ENCODE data around the gene GLRX2.

Gene GLRX2

DNA sequence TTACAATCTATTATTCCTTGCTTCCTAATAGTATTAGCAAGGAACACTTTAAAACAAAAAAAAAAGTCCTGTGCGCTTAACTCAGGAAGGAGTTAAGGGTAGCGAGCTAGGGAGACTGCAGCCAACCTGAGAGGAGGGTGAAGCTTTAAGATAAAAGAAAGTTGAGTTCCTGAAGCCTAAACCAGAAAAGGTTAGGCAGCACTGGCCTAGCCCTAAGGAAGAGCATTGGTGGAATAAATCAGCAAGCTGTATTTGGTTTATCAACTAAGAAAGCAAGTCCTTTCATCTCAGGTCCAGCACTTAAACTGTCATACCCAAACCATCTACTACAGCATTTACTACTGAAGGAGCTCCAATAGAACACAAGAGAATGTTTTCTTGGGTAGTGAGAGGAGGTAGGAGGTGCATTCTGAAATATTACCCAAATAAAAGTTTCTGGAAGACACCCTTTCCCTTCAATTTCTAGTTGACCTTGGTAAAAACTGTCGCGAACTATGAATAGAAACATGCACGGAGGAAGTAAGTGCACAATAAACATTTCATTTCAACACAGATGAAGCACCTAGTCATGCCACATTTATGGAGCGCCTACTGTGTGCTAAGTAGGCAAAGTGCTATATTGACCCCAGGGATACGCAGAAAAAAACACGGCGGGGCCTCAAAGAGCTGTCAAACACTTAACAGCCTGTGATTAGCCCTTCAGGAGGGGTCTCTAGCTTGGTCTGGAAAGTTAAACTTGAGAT, 1.3 kb downstream of the GLRX2 start:
- TF ChIP-seq, protein P1, sequence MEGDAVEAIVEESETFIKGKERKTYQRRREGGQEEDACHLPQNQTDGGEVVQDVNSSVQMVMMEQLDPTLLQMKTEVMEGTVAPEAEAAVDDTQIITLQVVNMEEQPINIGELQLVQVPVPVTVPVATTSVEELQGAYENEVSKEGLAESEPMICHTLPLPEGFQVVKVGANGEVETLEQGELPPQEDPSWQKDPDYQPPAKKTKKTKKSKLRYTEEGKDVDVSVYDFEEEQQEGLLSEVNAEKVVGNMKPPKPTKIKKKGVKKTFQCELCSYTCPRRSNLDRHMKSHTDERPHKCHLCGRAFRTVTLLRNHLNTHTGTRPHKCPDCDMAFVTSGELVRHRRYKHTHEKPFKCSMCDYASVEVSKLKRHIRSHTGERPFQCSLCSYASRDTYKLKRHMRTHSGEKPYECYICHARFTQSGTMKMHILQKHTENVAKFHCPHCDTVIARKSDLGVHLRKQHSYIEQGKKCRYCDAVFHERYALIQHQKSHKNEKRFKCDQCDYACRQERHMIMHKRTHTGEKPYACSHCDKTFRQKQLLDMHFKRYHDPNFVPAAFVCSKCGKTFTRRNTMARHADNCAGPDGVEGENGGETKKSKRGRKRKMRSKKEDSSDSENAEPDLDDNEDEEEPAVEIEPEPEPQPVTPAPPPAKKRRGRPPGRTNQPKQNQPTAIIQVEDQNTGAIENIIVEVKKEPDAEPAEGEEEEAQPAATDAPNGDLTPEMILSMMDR (IDR thresholded peaks at IDR 0.05): no peak
- no peak for DNase-seq (ENCODE audit: low spot score)
- peak overlapping the region; percentile 97 to 98 for H3K27ac ChIP-seq
- peak overlapping the region; percentile 95 for H3K4me3 ChIP-seq

DNA sequence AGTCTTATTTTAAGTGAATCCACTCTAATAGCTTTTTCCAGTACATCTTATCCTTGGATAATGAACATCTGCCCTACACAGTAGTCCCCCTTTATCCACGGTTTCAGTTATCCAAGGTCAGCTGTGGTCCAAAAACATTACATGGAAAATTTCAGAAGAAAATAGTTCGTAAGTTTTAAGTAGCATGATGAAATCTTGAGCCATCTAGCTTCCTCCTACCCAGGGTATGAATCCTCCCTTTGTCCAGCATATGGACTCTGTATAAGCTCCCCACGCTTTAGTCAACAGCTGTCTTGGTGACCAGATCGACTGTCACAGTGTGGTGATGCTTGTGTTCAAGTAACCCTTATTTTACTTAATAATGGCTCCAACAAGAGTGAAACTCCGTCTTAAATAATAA, 2.6 kb downstream of the GLRX2 start:
- Histone ChIP-seq H3K27ac (no peak overlapping the region), H3K4me3 (no peak overlapping the region)
- no peak for DNase-seq (ENCODE audit: low spot score)
- TF ChIP-seq, protein P1 (IDR thresholded peaks at IDR 0.05): no peak

DNA sequence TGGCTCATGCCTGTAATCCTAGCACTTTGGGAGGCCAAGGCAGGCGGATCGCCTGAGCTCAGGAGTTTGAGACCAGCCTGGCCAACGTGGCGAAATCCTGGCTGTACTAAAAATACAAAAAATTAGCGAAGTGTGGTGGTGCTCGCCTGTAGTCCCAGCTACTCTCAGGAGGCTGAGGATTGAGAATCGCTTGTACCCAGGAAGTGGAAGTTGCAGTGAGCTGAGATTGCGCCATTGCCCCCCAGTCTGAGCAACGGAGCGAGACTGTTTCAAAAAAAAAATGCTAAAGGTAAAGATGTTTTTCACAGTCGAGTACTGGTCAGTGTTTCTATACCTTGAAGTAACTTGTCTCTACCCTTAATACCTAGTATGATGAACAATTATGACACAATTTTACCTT, 11.1 kb downstream of the GLRX2 start:
- no peak overlapping the region for H3K27ac ChIP-seq
- TF ChIP-seq, protein P1 (IDR thresholded peaks at IDR 0.05): no peak

DNA sequence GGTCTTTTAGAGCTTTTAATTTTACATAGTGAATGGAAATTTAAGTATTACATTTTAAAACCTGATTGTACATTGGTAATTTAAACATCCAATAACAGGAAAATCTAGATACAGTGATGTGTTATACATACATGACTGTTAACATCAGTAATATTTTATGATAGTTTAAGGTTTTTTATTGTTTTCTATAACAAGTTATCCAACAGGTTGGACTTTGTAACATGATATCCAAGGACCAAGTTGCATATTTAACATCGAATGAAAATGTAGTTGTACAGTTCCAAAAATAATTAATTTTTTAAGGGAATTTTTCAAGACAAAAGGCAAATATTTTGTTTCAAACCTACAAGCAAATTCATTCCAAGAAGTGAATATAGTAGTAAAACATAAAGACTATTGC, 14.3 kb downstream of the GLRX2 start:
- DNase-seq (ENCODE audit: low spot score): no peak
- Histone ChIP-seq H3K4me3 (no peak overlapping the region), H3K27ac (no peak overlapping the region)
- TF ChIP-seq, protein P1 (IDR thresholded peaks at IDR 0.05): no peak

More for the DNA sequence above, 11.1 kb downstream of the GLRX2 start:
- no peak overlapping the region for H3K4me3 ChIP-seq
- DNase-seq (ENCODE audit: low spot score): no peak

DNA sequence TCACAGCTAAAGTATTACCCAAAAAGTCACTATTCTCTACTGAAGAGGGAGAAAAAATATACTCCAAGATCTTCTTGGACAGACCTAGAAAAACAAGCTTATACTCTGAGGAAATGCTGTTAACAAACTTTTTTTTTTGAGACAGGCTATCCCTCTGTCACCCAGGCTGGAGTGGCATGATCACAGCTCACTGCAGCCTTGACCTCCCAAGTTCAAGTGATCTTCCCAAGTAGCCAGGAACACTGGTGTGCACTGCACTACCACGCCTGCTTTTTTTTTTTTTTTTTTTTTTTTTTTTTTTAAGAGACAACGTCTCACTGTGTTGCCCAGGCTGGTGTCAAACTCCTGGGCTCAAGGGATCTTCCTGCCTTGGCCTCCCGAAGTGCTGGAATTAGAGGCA, 17.3 kb downstream of the GLRX2 start:
- no peak for DNase-seq (ENCODE audit: low spot score)
- H3K27ac ChIP-seq: no peak overlapping the region
- no peak overlapping the region for H3K4me3 ChIP-seq
- TF ChIP-seq, protein P1 (IDR thresholded peaks at IDR 0.05): no peak

DNA sequence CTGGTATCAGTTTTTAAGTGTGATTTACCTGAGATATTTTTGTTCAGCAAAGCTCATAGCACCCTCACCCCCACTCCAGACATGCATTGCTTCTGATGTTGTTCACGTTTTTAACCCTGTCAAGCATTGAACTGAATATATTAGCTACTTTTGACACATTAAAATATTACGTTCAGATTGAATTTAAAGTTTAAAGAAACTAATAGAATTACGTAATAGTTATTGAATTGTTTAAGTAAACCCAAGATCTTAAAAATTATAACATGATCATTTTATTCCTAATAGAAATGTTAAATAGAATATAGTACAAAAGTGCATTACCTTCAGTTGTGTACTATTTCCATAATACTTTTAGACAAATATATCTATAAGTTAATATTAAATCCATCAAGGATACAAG, 18.9 kb downstream of the GLRX2 start:
- Histone ChIP-seq H3K4me3 (no peak overlapping the region), H3K27ac (no peak overlapping the region)
- TF ChIP-seq, protein P1 (IDR thresholded peaks at IDR 0.05): no peak
- DNase-seq (ENCODE audit: low spot score): no peak

DNA sequence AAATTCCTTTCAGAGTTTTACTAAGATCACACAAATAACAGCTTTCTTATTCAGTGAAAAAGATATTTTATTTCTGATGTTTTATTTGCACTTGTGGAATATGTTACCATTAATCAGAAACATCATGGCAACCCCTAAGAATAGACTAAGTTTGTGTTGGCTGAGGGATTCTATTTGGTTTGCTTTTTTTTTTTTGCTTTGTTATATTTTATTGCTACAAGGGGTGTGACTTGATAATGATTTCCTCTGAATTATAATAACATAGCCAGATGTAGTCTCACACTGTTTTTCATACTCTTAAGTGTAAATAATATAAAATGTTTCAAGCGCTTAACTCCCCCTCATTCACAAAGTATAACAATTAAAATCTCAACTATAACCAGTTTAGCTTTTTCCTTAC, 20.0 kb downstream of the GLRX2 start:
- no peak for DNase-seq (ENCODE audit: low spot score)
- TF ChIP-seq, protein P1 (IDR thresholded peaks at IDR 0.05): no peak
- Histone ChIP-seq H3K27ac (no peak overlapping the region), H3K4me3 (no peak overlapping the region)
